Activated CD4-positive, alpha-beta memory T cell treated with anti-CD3 and anti-CD28 coated beads for 36 hours (primary cell): ENCODE data around the gene CCR5. TPM values are rescaled to one million over a fixed set of nuclear protein-coding genes. Genes with fewer than 3 reads are reported as not detected.
"Not testable (repeated sequence)": the region's sequence is repeated elsewhere in the genome, so short reads cannot be mapped to it uniquely, and the experiment has no call there.

Experiments
- CTCF ChIA-PET: fragments of 350-600 bp; sonication (Branson Sonifier 250); formaldehyde crosslinking; loops from one replicate; lab custom pipeline; 2021; ENCODE audit warnings: antibody characterized with exemption, inconsistent platforms; lab: Charles Lee
- POLR2A ChIA-PET: fragments of 350-600 bp; sonication (Branson Sonifier 250); formaldehyde crosslinking; loops from one replicate; lab custom pipeline; 2021; ENCODE audit warnings: antibody characterized with exemption; lab: Charles Lee
- DNase-seq: peaks from one replicate; pipeline ENCODE4 v3.0.0-alpha.2; 2020
- H3K27ac Mint-ChIP-seq: one replicate; pipeline ENCODE4 v1.8.0; 2021; ENCODE audit warnings: mixed read lengths
- H3K27me3 Mint-ChIP-seq: one replicate; pipeline ENCODE4 v1.8.0; 2021; ENCODE audit warnings: mixed read lengths
- H3K36me3 Mint-ChIP-seq: one replicate; pipeline ENCODE4 v1.8.0; 2021; ENCODE audit warnings: mixed read lengths
- H3K4me1 Mint-ChIP-seq: one replicate; pipeline ENCODE4 v1.8.0; 2021; ENCODE audit warnings: low read depth, mixed read lengths
- H3K4me3 Mint-ChIP-seq: one replicate; pipeline ENCODE4 v1.8.0; 2021; ENCODE audit warnings: mild to moderate bottlenecking, mixed read lengths
- H3K9me3 Mint-ChIP-seq: one replicate; pipeline ENCODE4 v1.8.0; 2021; ENCODE audit warnings: mixed read lengths
- intact Hi-C: fragments of 100-400 bp; cut with micrococcal nuclease; formaldehyde crosslinking; loops from one replicate; pipeline ENCODE4 v1.15.1; 2023
- total RNA-seq, 2 experiments: library from RNA; stranded (reverse); gene quantifications; one replicate each; pipeline ENCODE4 v1.2.3, GENCODE V29; 2021

CCR5 gene
- total RNA-seq, 2 experiments from 2014 or later: 2.0 to 2.1 TPM

DNA sequence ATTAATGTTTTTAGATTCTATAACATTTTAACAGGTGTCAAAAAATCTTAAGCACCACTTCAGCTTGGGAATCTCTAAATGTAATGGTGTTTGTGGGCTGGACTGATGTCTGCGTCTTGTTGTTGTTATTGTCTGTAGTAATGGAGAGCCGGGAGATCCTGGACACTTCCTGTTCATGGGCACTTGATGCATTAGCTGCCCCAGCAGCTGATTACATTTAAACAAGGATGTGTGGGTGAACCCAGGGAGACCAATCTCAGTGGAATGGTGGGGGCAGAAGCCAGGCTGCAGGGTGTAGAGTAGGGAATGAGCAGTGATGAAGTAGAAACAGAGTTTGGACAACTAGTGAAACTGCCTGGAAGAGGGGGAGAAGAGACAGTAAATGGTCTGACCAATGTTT, 28.4 kb downstream of the CCR5 start:
- ChIA-PET CTCF (no interaction called here), POLR2A (interaction anchor here (1.1 kb wide), 1 partner anchor 297 kb away, joined by 3 read pairs; no protein-coding TSS in a partner anchor)
- H3K27me3 Mint-ChIP-seq: peaks cover 9% of the 10 kb centered on the region
- H3K4me3 Mint-ChIP-seq: no peak overlapping the region
- peaks cover 4% of the 10 kb centered on the region for H3K9me3 Mint-ChIP-seq
- H3K27ac Mint-ChIP-seq: no peak overlapping the region
- intact Hi-C loops: no loop called here
- DNase-seq: no peak
- no peaks in the 10 kb centered on the region for H3K36me3 Mint-ChIP-seq
- peaks cover 2% of the 10 kb centered on the region for H3K4me1 Mint-ChIP-seq

DNA sequence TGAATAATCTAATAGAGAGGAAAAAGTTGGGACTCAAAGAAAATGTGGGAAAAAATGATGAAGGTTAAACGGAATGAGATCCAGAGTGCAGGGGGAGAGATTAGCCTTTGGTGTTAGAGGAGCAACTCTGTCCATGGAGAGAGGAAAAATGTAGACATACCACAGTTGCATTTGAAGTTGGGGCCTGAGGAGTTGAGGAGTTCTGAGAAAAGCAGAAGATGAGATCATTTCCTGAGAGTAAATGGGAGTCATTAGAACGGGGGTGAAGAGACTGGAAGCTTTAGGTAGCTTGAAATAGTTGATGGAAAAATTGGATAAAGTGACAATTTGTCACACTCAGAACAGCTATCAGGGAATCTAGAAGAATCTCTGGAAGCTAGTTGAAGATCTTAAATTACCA, 28.8 kb downstream of the CCR5 start:
- Mint-ChIP-seq H3K4me3 (no peak overlapping the region), H3K27me3 (peaks cover 9% of the 10 kb centered on the region), H3K9me3 (peaks cover 4% of the 10 kb centered on the region), H3K27ac (no peak overlapping the region), H3K4me1 (peaks cover 2% of the 10 kb centered on the region), H3K36me3 (no peaks in the 10 kb centered on the region)
- intact Hi-C loops: no loop called here
- ChIA-PET POLR2A (interaction anchor here (1.1 kb wide), 1 partner anchor 297 kb away, joined by 3 read pairs; no protein-coding TSS in a partner anchor), CTCF (interaction anchor here (1.0 kb wide), 1 partner anchor 320 kb away, joined by 4 read pairs; no protein-coding TSS in a partner anchor)
- no peak for DNase-seq

DNA sequence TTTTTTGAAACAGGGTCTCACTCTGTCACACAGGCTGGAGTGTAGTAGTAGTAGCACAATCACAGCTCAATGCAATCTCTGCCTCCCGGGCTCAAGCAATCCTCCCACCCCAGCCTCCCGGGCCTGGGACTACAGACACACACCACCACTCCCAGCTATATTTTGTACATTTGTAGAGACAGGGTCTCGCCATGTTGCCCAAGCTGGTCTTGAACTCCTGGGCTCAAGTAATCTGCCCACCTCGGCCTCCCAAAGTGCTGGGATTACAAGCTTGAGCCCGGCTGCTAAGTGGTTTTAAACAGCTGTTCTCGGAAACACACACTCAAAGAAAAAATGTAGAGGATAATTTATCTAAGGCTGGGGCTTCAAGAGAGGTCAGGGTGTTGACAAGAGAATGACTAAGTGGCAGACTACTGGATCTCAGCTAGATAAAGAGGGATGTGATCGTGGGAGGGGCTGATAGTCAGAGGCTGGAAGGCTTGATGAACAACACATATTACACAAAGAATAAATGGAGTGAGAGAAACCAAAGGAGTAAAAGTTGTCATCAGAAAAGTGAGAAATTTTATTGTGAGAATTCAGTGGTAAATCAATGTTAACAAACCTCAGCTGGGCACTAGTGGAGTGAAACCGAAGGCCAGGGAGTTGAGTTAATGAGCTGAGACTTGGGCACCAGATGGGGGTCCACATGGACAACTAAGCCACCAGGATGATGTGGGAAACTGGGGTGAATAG, 29.4 kb downstream of the CCR5 start:
- H3K27ac Mint-ChIP-seq: no peak overlapping the region
- peaks cover 2% of the 10 kb centered on the region for H3K4me1 Mint-ChIP-seq
- H3K4me3 Mint-ChIP-seq: no peak overlapping the region
- intact Hi-C loops: no loop called here
- CTCF ChIA-PET: interaction anchor here (1.0 to 1.5 kb wide), 2 partner anchors 22 to 321 kb away, joined by 4 to 6 read pairs; no protein-coding TSS in a partner anchor
- H3K9me3 Mint-ChIP-seq: peaks cover 4% of the 10 kb centered on the region
- peaks cover 4% of the 10 kb centered on the region for H3K27me3 Mint-ChIP-seq
- no peak for DNase-seq
- POLR2A ChIA-PET: interaction anchor here (1.1 kb wide), 1 partner anchor 298 kb away, joined by 3 read pairs; no protein-coding TSS in a partner anchor
- H3K36me3 Mint-ChIP-seq: no peaks in the 10 kb centered on the region

DNA sequence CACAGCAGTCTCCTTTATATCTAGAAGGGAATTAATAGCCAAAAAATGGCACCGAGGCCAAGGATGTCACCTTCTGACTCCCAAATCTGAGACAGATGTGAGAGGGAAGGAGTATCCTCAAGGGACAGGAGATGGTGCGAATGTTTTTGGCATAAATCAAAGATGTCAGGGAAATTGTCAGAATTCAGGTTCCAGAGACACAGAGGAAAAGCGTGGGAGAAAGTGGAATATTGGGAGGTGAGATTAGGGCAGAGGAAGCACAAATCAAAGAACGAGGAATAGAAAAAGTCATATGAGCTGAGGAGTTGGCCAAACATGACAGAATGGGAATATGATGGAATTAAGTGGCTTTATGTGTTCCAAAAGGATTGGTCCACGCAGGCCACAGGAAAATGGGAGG, 30.1 kb downstream of the CCR5 start:
- ChIA-PET POLR2A (no interaction called here), CTCF (interaction anchor here (1.5 kb wide), 1 partner anchor 23 kb away, joined by 6 read pairs; no protein-coding TSS in a partner anchor)
- Mint-ChIP-seq H3K9me3 (peaks cover 4% of the 10 kb centered on the region), H3K36me3 (no peaks in the 10 kb centered on the region), H3K4me3 (no peak overlapping the region), H3K4me1 (peaks cover 2% of the 10 kb centered on the region), H3K27ac (no peak overlapping the region), H3K27me3 (peaks cover 3% of the 10 kb centered on the region)
- DNase-seq: no peak
- intact Hi-C loops: no loop called here

DNA sequence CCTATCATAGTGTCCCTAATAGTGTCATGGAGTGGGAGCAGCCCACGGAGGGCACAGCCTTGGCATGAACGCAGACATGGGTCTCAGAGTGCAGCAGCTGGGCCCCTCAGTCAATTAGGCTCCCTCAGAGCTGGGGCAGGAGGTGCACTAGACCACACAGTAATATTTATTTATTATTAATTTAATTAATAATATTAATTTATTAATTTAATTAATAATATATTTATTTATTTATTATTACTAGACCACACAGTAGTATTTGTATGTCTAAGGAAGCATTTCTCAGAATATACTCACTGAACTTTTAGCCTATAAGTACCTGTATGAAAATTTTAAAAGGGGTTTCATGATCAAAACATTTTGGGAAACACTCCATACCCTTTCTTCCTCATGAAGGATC, 30.8 kb downstream of the CCR5 start:
- POLR2A ChIA-PET: no interaction called here
- H3K9me3 Mint-ChIP-seq: peaks cover 4% of the 10 kb centered on the region
- intact Hi-C loops: no loop called here

DNA sequence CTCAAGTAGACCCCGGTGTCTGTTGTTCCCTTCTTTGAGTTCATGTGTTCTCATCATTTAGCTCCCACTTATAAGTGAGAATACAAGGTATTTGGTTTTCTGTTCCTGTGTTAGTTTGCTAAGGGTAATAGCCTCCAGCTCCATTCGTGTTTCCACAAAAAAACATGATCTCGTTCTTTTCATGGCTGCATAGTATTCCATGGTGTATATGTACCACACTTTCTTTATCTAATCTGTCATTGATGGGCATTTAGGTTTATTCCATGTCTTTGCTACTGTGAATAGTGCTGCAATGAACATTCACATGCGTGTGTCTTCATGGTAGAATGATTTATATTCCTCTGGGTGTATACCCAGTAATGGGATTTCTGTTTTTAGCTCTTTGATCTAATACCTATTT, 32.2 kb downstream of the CCR5 start:
- DNase-seq, H3K4me3 Mint-ChIP-seq, H3K4me1 Mint-ChIP-seq, H3K27me3 Mint-ChIP-seq, H3K36me3 Mint-ChIP-seq, H3K27ac Mint-ChIP-seq, POLR2A ChIA-PET, H3K9me3 Mint-ChIP-seq, intact Hi-C loops, CTCF ChIA-PET: not testable (repeated sequence)

More for the DNA sequence above, 30.8 kb downstream of the CCR5 start:
- no peak for DNase-seq
- Mint-ChIP-seq H3K4me3 (no peak overlapping the region), H3K27me3 (peaks cover 3% of the 10 kb centered on the region), H3K36me3 (no peaks in the 10 kb centered on the region), H3K4me1 (peaks cover under 1% of the 10 kb centered on the region), H3K27ac (no peak overlapping the region)
- CTCF ChIA-PET: interaction anchor here (1.5 kb wide), 1 partner anchor 24 kb away, joined by 6 read pairs; no protein-coding TSS in a partner anchor

DNA sequence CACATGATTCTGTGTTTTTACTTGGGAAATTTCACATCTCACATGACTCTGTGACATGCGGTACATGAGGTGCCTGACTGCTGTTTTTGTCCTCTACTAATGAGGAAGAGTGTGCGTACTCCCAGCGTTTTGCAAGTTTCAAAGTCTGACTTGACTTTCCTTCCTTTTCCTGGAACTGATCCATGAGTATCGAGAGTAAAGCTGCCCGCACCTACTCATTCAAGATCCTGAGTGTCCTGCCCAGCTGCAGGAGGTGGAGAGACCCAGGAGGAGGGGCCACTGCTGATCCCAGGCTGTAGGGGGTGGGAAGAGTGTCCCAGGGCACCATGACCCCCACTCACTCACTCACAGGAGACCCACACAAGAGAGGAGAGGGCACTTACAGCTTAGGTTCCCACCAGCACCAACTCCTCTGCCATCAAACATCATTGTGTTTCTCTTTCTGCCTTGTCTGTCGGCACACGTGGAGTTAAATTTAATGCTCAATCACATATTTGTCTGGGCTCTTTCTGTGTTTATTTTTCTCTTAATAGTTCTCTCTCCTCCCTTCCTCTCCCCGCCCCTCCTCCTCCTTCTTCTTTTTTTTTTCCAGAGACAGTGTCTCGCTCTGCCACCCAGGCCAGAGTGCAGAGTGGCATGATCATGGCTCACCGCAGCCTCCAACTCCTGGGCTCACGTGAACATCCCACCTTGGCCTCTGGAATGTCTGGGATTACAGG, 34.7 kb downstream of the CCR5 start:
- Mint-ChIP-seq H3K4me3 (no peak overlapping the region), H3K36me3 (no peaks in the 10 kb centered on the region), H3K4me1 (peaks cover 13% of the 10 kb centered on the region), H3K9me3 (peaks cover 4% of the 10 kb centered on the region), H3K27me3 (peaks cover 4% of the 10 kb centered on the region), H3K27ac (no peak overlapping the region)
- POLR2A ChIA-PET: no interaction called here
- intact Hi-C loops: no loop called here
- no peak for DNase-seq
- CTCF ChIA-PET: interaction anchor here (1.2 to 2.3 kb wide), 2 partner anchors 27 to 83 kb away, joined by 5 to 8 read pairs; no protein-coding TSS in a partner anchor

DNA sequence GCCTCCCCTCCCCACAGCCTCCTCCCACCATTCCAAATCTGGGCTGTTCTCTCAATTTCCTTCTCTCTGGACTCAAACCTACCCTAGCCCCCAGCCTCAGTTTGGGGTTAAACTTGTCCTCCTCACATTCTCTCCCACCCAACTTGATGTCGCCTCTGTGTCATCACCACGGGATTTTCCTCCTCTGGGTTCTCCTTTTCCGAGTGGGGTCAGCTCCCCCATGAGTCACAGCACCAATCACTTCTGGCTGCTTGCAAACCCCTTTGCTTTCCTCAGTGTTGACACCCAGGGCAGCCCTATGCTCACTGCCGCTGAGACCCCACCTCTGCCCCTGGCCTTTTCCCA, 35.7 kb downstream of the CCR5 start:
- Mint-ChIP-seq H3K4me3 (no peak overlapping the region), H3K27ac (peak overlapping the region; percentile 39), H3K36me3 (no peaks in the 10 kb centered on the region), H3K4me1 (peaks cover 13% of the 10 kb centered on the region), H3K27me3 (peaks cover 4% of the 10 kb centered on the region), H3K9me3 (peaks cover 4% of the 10 kb centered on the region)
- ChIA-PET CTCF (interaction anchor here (1.2 to 2.3 kb wide), 2 partner anchors 28 to 82 kb away, joined by 5 to 8 read pairs; no protein-coding TSS in a partner anchor), POLR2A (no interaction called here)
- intact Hi-C loops: no loop called here
- no peak for DNase-seq

DNA sequence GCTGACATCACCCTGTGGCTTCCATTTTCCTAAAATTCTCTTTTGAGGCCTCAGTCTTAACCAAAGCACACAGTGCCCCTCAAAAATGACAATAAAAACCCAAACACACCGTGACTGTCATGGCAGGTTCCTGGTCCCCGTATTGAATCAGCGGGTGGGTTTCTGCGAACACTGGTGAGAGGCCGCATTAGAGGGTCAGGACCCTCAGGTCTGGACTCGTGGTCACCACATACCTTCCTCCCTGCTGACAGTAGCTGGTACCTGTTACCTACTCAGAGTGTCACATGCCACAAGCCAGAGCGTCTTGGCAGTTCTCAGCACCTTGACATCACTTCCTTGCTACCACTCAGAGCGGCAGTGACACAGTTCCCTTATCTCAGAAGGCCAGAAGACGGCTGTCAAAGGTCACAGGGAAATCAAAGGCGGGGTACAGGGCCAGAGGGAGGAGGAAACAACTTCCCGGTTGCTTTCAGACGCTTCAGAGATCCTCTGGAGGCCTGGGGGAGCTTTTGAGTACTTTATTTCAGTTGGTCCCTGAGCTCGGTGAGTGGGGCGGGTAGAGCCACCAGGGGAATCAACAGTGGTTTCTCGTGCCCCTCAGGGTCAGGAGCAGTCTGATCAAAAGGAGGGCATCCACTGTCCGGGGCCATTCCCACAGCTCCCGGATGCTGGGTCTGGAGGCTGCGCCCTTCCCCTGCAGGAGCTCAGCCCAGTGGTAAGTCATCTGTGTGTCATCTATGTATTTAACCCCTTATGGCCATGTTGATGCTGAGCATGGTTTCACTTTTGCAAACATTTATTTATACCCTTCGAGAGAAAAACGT, 36.3 kb downstream of the CCR5 start, which contains the start of the genes CCR5AS and CCRL2:
TSS of gene CCR5AS (minus strand) at position 279 of the 824 bp plus-strand sequence.
TSS of gene CCRL2 (plus strand) at position 472 of the 824 bp plus-strand sequence. CDS start 821 bp downstream, outside the sequence.
- Mint-ChIP-seq H3K9me3 (peaks cover 4% of the 10 kb centered on the region), H3K27me3 (peaks cover 4% of the 10 kb centered on the region), H3K36me3 (no peaks in the 10 kb centered on the region), H3K4me3 (peak within 1 kb of the TSS; percentile 64), H3K27ac (peak within 1 kb of the TSS; percentile 64), H3K4me1 (peaks cover 13% of the 10 kb centered on the region)
- POLR2A ChIA-PET: interaction anchor here (1.0 to 1.1 kb wide), 2 partner anchors 38 to 122 kb away, joined by 3 read pairs; no protein-coding TSS in a partner anchor
- DNase-seq: peak; percentile 55
- intact Hi-C loops: no loop called here
- CTCF ChIA-PET: interaction anchor here (1.2 to 2.3 kb wide), 3 partner anchors 29 to 132 kb away, joined by 5 to 8 read pairs (median 5); no protein-coding TSS in a partner anchor

DNA sequence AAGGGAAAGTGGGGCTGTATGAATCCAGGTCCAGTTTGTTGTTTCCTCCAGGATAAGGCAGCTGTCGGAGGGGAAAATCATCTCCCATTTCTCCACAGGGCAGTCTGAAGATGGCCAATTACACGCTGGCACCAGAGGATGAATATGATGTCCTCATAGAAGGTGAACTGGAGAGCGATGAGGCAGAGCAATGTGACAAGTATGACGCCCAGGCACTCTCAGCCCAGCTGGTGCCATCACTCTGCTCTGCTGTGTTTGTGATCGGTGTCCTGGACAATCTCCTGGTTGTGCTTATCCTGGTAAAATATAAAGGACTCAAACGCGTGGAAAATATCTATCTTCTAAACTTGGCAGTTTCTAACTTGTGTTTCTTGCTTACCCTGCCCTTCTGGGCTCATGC, 37.2 kb downstream of the CCR5 start:
- DNase-seq: no peak
- H3K4me3 Mint-ChIP-seq: no peak overlapping the region
- peaks cover 1% of the 10 kb centered on the region for H3K9me3 Mint-ChIP-seq
- H3K27ac Mint-ChIP-seq: no peak overlapping the region
- ChIA-PET CTCF (interaction anchor here (1.5 to 2.3 kb wide), 2 partner anchors 81 to 131 kb away, joined by 5 to 8 read pairs; no protein-coding TSS in a partner anchor), POLR2A (interaction anchor here (1.0 to 1.1 kb wide), 2 partner anchors 38 to 123 kb away, joined by 3 read pairs; no protein-coding TSS in a partner anchor)
- H3K4me1 Mint-ChIP-seq: peaks cover 13% of the 10 kb centered on the region
- intact Hi-C loops: no loop called here
- peaks cover 1% of the 10 kb centered on the region for H3K27me3 Mint-ChIP-seq
- H3K36me3 Mint-ChIP-seq: no peaks in the 10 kb centered on the region

DNA sequence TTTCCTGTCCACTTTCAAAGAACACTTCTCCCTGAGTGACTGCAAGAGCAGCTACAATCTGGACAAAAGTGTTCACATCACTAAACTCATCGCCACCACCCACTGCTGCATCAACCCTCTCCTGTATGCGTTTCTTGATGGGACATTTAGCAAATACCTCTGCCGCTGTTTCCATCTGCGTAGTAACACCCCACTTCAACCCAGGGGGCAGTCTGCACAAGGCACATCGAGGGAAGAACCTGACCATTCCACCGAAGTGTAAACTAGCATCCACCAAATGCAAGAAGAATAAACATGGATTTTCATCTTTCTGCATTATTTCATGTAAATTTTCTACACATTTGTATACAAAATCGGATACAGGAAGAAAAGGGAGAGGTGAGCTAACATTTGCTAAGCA, 38.1 kb downstream of the CCR5 start:
- no peak overlapping the region for H3K4me3 Mint-ChIP-seq
- H3K9me3 Mint-ChIP-seq: no peaks in the 10 kb centered on the region

More for the DNA sequence above, 38.1 kb downstream of the CCR5 start:
- ChIA-PET CTCF (no interaction called here), POLR2A (no interaction called here)
- Mint-ChIP-seq H3K27me3 (peaks cover 1% of the 10 kb centered on the region), H3K27ac (no peak overlapping the region), H3K36me3 (no peaks in the 10 kb centered on the region), H3K4me1 (peaks cover 13% of the 10 kb centered on the region)
- DNase-seq: no peak
- intact Hi-C loops: no loop called here
